Fibroblast of the aortic adventitia (primary cell): ENCODE results near the gene NEDD4. TPM values are rescaled to one million over a fixed set of nuclear protein-coding genes. Genes with fewer than 3 reads are reported as not detected.

Experiments
- DNase-seq: peaks from one replicate; pipeline ENCODE4 v3.0.0-alpha.2; 2010; ENCODE audit warnings: low read depth
- H3K4me3 ChIP-seq: 2 replicates; pipeline ENCODE4 v1.5.1; 2011; ENCODE audit warnings: low read depth, mild to moderate bottlenecking, control low read depth, low read length, moderate library complexity
- CTCF ChIP-seq: IDR thresholded peaks from 2 replicates; pipeline ENCODE4 v1.5.1; 2011; ENCODE audit warnings: mild to moderate bottlenecking, low read length, control low read depth, inconsistent platforms; ENCODE audit not compliant: insufficient read depth
- total RNA-seq: library from RNA; depleted of rRNA; stranded (reverse); fragments of >200 nt; gene quantifications from 2 replicates; pipeline ENCODE4 v1.2.3, GENCODE V29; 2012; ENCODE audit warnings: low replicate concordance

NEDD4 gene
- total RNA-seq, 1 donor: 34.3 TPM

GRCh38 chr15:55819397-55820034 lies 173.9 kb downstream of the NEDD4 start:
- H3K4me3 ChIP-seq: no peak overlapping the region
- DNase-seq: no peak
- TF ChIP-seq CTCF: no peak

GRCh38 chr15:55816017-55816416 lies 177.4 kb downstream of the NEDD4 start:
- H3K4me3 ChIP-seq: no peak overlapping the region
- peak; percentile 36 for DNase-seq
- TF ChIP-seq CTCF: no peak

GRCh38 chr15:55802600-55803376 lies 190.6 kb downstream of the NEDD4 start:
- no peak overlapping the region for H3K4me3 ChIP-seq
- DNase-seq: no peak
- no peak for TF ChIP-seq CTCF

- DNase-seq: no peak
- no peak for TF ChIP-seq CTCF
- H3K4me3 ChIP-seq: no peak overlapping the region
Observed at GRCh38 chr15:55800216-55800615, 193.2 kb downstream of the NEDD4 start.

- DNase-seq: peak; percentile 70
- TF ChIP-seq CTCF: peak; percentile 72
- no peak overlapping the region for H3K4me3 ChIP-seq
Observed at GRCh38 chr15:55799291-55800212, 193.9 kb downstream of the NEDD4 start.

- no peak overlapping the region for H3K4me3 ChIP-seq
- no peak for TF ChIP-seq CTCF
- peak; percentile 30 for DNase-seq
Observed at GRCh38 chr15:55796321-55796965, 197.0 kb downstream of the NEDD4 start.
